Right lobe of liver (tissue), 4 donors: Measurements from ENCODE around the gene SPAG5.

Experiments
- CTCF ChIP-seq, 4 donors: fragments of 200-600 bp in 3 of 4; fragments of 450-650 bp in 1 of 4; IDR thresholded peaks; one replicate each; pipeline versions ENCODE4 v1.5.1 to v1.8.0; 2016 to 2022; ENCODE audit warnings: antibody characterized with exemption in 4 of 4, mild to moderate bottlenecking in 2 of 4
- POLR2A ChIP-seq: fragments of 450-650 bp; IDR thresholded peaks from one replicate; pipeline ENCODE4 v1.6.1; 2017; ENCODE audit warnings: antibody characterized with exemption, mild to moderate bottlenecking
- donor health status: DM: no; HTN: no; CAD: no.
- donor health status: DM: no; HTN: no; CAD: no.
- donor health status: DM: no; HTN: yes; CAD: no.

GRCh38 chr17:28597606-28598383 lies 1.0 kb downstream of the SPAG5 start:
- TF ChIP-seq CTCF (IDR thresholded peaks at IDR 0.05) (no peak), POLR2A (no peak)
